A673 (cell line): Measurements from ENCODE around the gene ACVRL1.

Experiments
- CTCF ChIP-seq: fragments of 300-800, 200-600 bp; sonication (generic); conservative IDR thresholded peaks from 2 replicates; pipeline ENCODE4 v1.5.1; 2017; ENCODE audit warnings: low read depth, mild to moderate bottlenecking, antibody characterized with exemption, low read length, moderate library complexity, mixed read lengths
- EZH2 ChIP-seq: fragments of 200-600 bp; sonication (generic); IDR thresholded peaks from 2 replicates; pipeline ENCODE4 v1.6.1; 2017; ENCODE audit warnings: borderline replicate concordance, low read depth, mild to moderate bottlenecking, mixed read lengths, antibody characterized with exemption, low read length; ENCODE audit not compliant: poor library complexity, severe bottlenecking

- TF ChIP-seq CTCF (no peak), EZH2 (no peak)
Measured at GRCh38 chr12:51961834-51962233, 54.5 kb downstream of the ACVRL1 start.
